Measurements from ENCODE around the gene LRBA.

Gene LRBA

DNA sequence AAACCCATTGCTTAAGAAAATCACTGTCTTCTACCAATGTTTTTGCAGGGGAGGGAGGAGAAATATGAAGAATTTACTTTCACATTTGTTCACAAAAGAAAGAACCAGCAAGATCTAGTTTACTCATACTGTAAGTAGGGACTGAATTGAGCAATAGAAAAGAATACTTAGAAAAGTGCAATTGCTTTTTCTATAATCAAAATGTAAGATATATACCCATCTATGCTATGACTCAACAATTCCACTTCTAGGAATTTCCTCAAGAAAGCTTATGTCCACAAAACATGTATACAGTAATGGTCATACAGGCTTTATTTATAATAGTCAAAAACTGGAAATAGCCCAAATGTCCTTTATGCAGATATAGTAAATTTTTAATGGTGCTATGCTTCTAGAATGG lies 196.4 kb downstream of the LRBA start:
- DNase-seq (ENCODE audit: low read depth): no peak
- TF ChIP-seq, protein P1, sequence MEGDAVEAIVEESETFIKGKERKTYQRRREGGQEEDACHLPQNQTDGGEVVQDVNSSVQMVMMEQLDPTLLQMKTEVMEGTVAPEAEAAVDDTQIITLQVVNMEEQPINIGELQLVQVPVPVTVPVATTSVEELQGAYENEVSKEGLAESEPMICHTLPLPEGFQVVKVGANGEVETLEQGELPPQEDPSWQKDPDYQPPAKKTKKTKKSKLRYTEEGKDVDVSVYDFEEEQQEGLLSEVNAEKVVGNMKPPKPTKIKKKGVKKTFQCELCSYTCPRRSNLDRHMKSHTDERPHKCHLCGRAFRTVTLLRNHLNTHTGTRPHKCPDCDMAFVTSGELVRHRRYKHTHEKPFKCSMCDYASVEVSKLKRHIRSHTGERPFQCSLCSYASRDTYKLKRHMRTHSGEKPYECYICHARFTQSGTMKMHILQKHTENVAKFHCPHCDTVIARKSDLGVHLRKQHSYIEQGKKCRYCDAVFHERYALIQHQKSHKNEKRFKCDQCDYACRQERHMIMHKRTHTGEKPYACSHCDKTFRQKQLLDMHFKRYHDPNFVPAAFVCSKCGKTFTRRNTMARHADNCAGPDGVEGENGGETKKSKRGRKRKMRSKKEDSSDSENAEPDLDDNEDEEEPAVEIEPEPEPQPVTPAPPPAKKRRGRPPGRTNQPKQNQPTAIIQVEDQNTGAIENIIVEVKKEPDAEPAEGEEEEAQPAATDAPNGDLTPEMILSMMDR (IDR thresholded peaks at IDR 0.05; ENCODE audit: control insufficient read depth, extremely low read depth, insufficient read depth): no peak
- H3K4me3 ChIP-seq (ENCODE audit: low read depth, low read length): no peak overlapping the region

DNA sequence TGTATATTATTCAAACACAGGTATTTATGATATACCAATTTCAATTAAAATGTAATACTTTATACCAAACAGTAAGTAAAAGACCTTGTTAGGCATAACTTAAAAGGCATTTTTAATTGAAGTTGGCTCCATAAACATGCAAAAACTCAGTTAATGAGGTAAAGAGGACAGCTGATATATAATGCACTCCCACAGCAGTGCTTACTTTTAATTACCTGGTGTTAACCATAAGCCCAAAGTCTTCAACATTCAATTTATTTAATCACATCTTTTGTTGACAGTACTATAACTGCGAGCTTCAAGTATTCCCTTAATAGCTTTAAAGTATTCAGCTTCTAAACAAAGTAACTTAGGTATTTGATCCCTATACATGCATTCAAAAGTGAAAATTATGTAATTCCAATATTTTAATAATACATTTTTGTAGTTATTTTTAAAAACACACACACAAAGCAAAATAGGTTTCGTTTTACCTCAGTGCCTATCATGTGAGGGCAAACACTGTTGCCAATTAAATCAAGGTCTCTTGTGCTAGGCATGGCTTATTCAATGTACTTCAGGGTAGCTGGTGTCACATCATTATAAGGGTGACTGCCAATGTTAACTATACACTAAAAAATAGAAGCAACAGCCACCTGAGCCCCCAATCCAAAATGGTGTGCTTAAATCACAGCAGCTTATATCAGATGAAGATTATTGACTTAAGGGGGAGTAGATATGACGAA lies 197.1 kb downstream of the LRBA start:
- no peak for DNase-seq (ENCODE audit: low read depth)
- no peak overlapping the region for H3K4me3 ChIP-seq (ENCODE audit: low read depth, low read length)
- TF ChIP-seq, protein P1 (IDR thresholded peaks at IDR 0.05; ENCODE audit: control insufficient read depth, extremely low read depth, insufficient read depth): no peak

DNA sequence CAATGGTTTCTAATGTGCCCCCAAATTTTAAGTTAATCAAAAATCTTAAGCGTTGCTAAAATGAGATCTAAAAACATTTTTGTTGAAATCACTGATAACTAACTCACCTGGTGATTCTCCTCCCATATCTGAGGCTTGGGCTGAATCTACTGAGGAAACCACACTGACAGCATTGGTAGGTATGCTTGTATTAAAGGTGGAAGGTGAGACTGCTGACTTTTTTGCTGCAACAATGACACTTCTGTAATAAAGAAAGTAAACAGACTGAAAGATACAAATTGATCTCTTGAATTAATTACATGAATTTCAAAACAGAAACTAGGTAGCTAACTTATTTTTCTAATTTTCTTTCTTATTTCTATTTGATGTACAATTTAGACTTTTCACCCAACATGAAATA lies 198.1 kb downstream of the LRBA start:
- no peak for DNase-seq (ENCODE audit: low read depth)
- TF ChIP-seq, protein P1 (IDR thresholded peaks at IDR 0.05; ENCODE audit: control insufficient read depth, extremely low read depth, insufficient read depth): no peak

DNA sequence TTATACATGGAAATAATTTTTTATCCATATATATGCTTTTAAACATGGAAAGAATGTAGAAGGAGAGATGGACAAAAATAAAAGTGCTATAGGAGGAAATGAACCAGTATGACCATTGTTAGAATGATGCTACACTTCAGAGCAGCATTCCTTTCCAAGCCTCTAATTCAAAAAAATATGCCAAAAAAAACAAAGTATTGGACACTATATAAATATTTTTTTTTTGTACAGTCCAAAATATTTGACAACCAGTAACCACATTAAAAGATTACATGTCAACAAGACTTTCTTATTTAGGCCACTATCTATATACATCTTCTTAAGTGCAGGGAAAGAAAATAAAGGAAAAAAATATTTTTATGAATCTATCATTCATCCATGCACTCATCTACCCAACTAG lies 198.6 kb downstream of the LRBA start:
- no peak for DNase-seq (ENCODE audit: low read depth)
- TF ChIP-seq, protein P1 (IDR thresholded peaks at IDR 0.05; ENCODE audit: control insufficient read depth, extremely low read depth, insufficient read depth): no peak
- no peak overlapping the region for H3K4me3 ChIP-seq (ENCODE audit: low read depth, low read length)

More for the DNA sequence above, 198.1 kb downstream of the LRBA start:
- H3K4me3 ChIP-seq (ENCODE audit: low read depth, low read length): no peak overlapping the region

DNA sequence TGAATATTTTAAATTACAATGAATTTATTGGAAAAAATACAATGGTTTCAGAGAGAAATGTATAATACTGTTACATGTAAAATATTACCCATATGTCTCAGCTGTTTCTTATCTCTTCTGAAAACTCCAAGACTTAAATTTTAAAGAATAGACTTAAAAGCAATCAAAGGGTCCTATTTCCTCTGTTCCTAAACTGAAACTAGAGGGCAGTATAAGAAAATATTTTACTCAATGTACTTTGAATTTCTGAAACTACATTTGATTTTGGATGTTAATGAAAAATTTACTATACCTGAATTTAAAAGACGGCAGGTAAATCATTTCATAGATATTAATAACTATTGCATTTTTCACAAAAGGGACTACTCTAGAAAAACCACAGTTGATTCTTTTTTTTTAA lies 200.2 kb downstream of the LRBA start:
- no peak for DNase-seq (ENCODE audit: low read depth)
- no peak overlapping the region for H3K4me3 ChIP-seq (ENCODE audit: low read depth, low read length)
- TF ChIP-seq, protein P1 (IDR thresholded peaks at IDR 0.05; ENCODE audit: control insufficient read depth, extremely low read depth, insufficient read depth): 0 out of 2 replicates have a peak, but pooled peaks have one; percentile 5

DNA sequence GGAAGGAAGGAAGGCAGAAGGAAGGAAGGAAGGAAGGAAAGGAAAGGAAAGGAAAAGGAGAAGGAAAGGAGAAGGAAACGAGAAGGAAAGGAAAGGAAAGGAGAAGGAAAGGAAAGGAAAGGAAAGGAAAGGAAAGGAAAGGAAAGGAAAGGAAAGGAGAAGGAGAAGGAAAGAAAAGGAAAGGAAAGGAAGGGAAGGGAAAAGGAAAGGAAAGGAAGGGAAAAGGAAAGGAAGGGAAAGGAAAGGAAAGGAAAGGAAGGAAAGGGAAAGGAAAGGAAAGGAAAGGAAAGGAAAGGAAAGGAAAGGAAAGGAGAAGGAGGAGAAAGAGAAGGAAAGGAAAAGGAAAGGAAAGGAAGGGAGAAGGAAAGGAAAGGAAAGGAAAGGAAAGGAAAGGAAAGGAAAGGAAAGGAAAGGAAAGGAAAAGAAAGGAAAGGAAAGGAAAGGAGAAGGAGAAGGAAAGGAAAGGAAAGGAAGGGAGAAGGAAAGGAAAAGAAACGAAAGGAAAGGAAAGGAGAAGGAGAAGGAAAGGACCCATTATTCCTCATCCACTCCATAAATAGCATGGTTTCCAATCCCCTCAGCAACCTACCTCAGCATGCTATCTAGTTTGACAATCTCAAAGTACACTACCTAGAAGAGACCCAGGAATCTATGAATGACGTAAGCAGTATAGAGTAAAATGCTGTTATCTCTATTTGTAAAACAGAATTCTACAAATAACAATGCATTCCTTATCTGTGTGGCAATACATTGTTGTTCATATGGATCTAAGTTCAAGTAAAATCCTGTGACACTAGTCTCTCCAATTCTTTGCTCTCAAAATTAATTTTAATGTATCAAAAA lies 209.7 kb downstream of the LRBA start:
- TF ChIP-seq, protein P1 (IDR thresholded peaks at IDR 0.05; ENCODE audit: control insufficient read depth, extremely low read depth, insufficient read depth): no peak
- no peak for DNase-seq (ENCODE audit: low read depth)
- no peak overlapping the region for H3K4me3 ChIP-seq (ENCODE audit: low read depth, low read length)
